SJSA1 (cell line): Measurements from ENCODE around the gene PTPRH. TPM values are rescaled to one million over a fixed set of nuclear protein-coding genes. Genes with fewer than 3 reads are reported as not detected.

ENCODE experiments used
- DNase-seq, 2 experiments: peaks; one replicate each; pipeline ENCODE4 v3.0.0-alpha.2; 2015 to 2020; ENCODE audit warnings: low spot score in 2 of 2, low read depth in 1 of 2
- H3K27ac ChIP-seq: fragments of 250-450 bp; sonication (Bioruptor Pico); 2 replicates; pipeline ENCODE4 v1.5.1; 2020; ENCODE audit warnings: mild to moderate bottlenecking, moderate library complexity
- H3K27me3 ChIP-seq: fragments of 250-450 bp; sonication (Bioruptor Pico); replicated peaks from 2 replicates; pipeline ENCODE4 v1.5.1; 2020; ENCODE audit warnings: mild to moderate bottlenecking, moderate library complexity
- H3K36me3 ChIP-seq: fragments of 250-450 bp; sonication (Bioruptor Pico); 2 replicates; pipeline ENCODE4 v1.5.1; 2020; ENCODE audit warnings: mild to moderate bottlenecking
- H3K4me1 ChIP-seq: fragments of 250-450 bp; sonication (Bioruptor Pico); replicated peaks from 2 replicates; pipeline ENCODE4 v1.6.1; 2021; ENCODE audit warnings: mild to moderate bottlenecking
- H3K4me3 ChIP-seq: fragments of 250-450 bp; sonication (Bioruptor Pico); 2 replicates; pipeline ENCODE4 v1.5.1; 2020; ENCODE audit warnings: mild to moderate bottlenecking
- H3K9me3 ChIP-seq: fragments of 250-450 bp; sonication (Bioruptor Pico); replicated peaks from 2 replicates; pipeline ENCODE4 v1.5.1; 2020; ENCODE audit warnings: mild to moderate bottlenecking
- total RNA-seq: library from RNA; depleted of rRNA; stranded (reverse); fragments of >200 nt; shearing (Covaris generic); gene quantifications from 2 replicates; pipeline ENCODE4 v1.2.3, GENCODE V29; 2014

PTPRH gene
- total RNA-seq, 1 experiment from 2014 or later: 1.4 TPM

- Histone ChIP-seq H3K36me3 (no peaks in the 10 kb centered on the region), H3K4me3 (no peak overlapping the region), H3K27me3 (no peaks in the 10 kb centered on the region), H3K4me1 (no peaks in the 10 kb centered on the region; the same call in 1 of the 2 replicates), H3K9me3 (no peaks in the 10 kb centered on the region), H3K27ac (no peak overlapping the region)
- no peak for DNase-seq
Measured at GRCh38 chr19:55199620-55200204, 9.6 kb downstream of the PTPRH start.

- H3K9me3 ChIP-seq: no peaks in the 10 kb centered on the region
- no peak for DNase-seq
- no peaks in the 10 kb centered on the region; the same call in 1 of the 2 replicates for H3K4me1 ChIP-seq
- no peak overlapping the region for H3K4me3 ChIP-seq
- no peaks in the 10 kb centered on the region for H3K27me3 ChIP-seq
- no peaks in the 10 kb centered on the region for H3K36me3 ChIP-seq
- no peak overlapping the region for H3K27ac ChIP-seq
Measured at GRCh38 chr19:55198651-55199050, 10.7 kb downstream of the PTPRH start.

GRCh38 chr19:55197528-55197927 is 11.8 kb downstream of the PTPRH start:
- Histone ChIP-seq H3K27me3 (no peaks in the 10 kb centered on the region), H3K4me3 (no peak overlapping the region), H3K27ac (no peak overlapping the region), H3K36me3 (no peaks in the 10 kb centered on the region), H3K9me3 (no peaks in the 10 kb centered on the region), H3K4me1 (no peaks in the 10 kb centered on the region; the same call in 1 of the 2 replicates)
- DNase-seq: no peak

GRCh38 chr19:55196803-55197202 is 12.5 kb downstream of the PTPRH start:
- DNase-seq: no peak
- Histone ChIP-seq H3K9me3 (no peaks in the 10 kb centered on the region), H3K4me3 (no peak overlapping the region), H3K4me1 (no peaks in the 10 kb centered on the region; the same call in 1 of the 2 replicates), H3K27ac (no peak overlapping the region), H3K27me3 (no peaks in the 10 kb centered on the region), H3K36me3 (no peaks in the 10 kb centered on the region)

GRCh38 chr19:55193481-55193880 is 15.8 kb downstream of the PTPRH start:
- Histone ChIP-seq H3K9me3 (no peaks in the 10 kb centered on the region), H3K27ac (no peak overlapping the region), H3K36me3 (no peaks in the 10 kb centered on the region), H3K4me1 (peaks cover 10% of the 10 kb centered on the region), H3K4me3 (no peak overlapping the region), H3K27me3 (no peaks in the 10 kb centered on the region)
- DNase-seq: no peak

GRCh38 chr19:55189403-55189835 is 19.9 kb downstream of the PTPRH start:
- Histone ChIP-seq H3K27me3 (no peaks in the 10 kb centered on the region), H3K27ac (0 out of 2 replicates have a peak overlapping the region, but pooled peaks have one; percentile 9), H3K4me1 (peaks cover 10% of the 10 kb centered on the region), H3K36me3 (no peaks in the 10 kb centered on the region), H3K9me3 (no peaks in the 10 kb centered on the region), H3K4me3 (no peak overlapping the region)
- DNase-seq: peak; percentile 49 to 74

GRCh38 chr19:55188625-55189024 is 20.7 kb downstream of the PTPRH start:
- Histone ChIP-seq H3K4me1 (peaks cover 10% of the 10 kb centered on the region), H3K9me3 (no peaks in the 10 kb centered on the region), H3K4me3 (no peak overlapping the region), H3K36me3 (no peaks in the 10 kb centered on the region), H3K27ac (no peak overlapping the region), H3K27me3 (peaks cover 4% of the 10 kb centered on the region; the same call in 1 of the 2 replicates)
- no peak for DNase-seq

- no peak overlapping the region for H3K4me3 ChIP-seq
- H3K36me3 ChIP-seq: no peaks in the 10 kb centered on the region
- no peak for DNase-seq
- H3K9me3 ChIP-seq: no peaks in the 10 kb centered on the region
- H3K27ac ChIP-seq: no peak overlapping the region
- peaks cover 9% of the 10 kb centered on the region for H3K27me3 ChIP-seq
- H3K4me1 ChIP-seq: peaks cover 10% of the 10 kb centered on the region
Measured at GRCh38 chr19:55186080-55186479, 23.2 kb downstream of the PTPRH start.

- Histone ChIP-seq H3K27me3 (peaks cover 29% of the 10 kb centered on the region), H3K9me3 (peaks cover 2% of the 10 kb centered on the region; the same call in 1 of the 2 replicates), H3K36me3 (no peaks in the 10 kb centered on the region), H3K4me1 (peaks cover 14% of the 10 kb centered on the region), H3K4me3 (no peak overlapping the region), H3K27ac (no peak overlapping the region)
- no peak for DNase-seq
Measured at GRCh38 chr19:55181740-55182139, 27.6 kb downstream of the PTPRH start.

- no peak within 1 kb of the TSS for H3K27ac ChIP-seq
- peaks cover 14% of the 10 kb centered on the region for H3K4me1 ChIP-seq
- no peak within 1 kb of the TSS for H3K4me3 ChIP-seq
- peaks cover 29% of the 10 kb centered on the region for H3K27me3 ChIP-seq
- no peak for DNase-seq
- H3K9me3 ChIP-seq: peaks cover 2% of the 10 kb centered on the region; the same call in 1 of the 2 replicates
- no peaks in the 10 kb centered on the region for H3K36me3 ChIP-seq
Measured at GRCh38 chr19:55179606-55180484, 29.5 kb downstream of the PTPRH start, which contains the start of gene SYT5. TSS of gene SYT5 (minus strand) at chr19:55180289. CDS start at chr19:55179041, 1,248 bp downstream.

GRCh38 chr19:55178781-55179599 is 30.3 kb downstream of the PTPRH start:
- Histone ChIP-seq H3K9me3 (peaks cover 2% of the 10 kb centered on the region; the same call in 1 of the 2 replicates), H3K36me3 (no peaks in the 10 kb centered on the region), H3K4me3 (no peak overlapping the region), H3K4me1 (peaks cover 14% of the 10 kb centered on the region), H3K27me3 (peaks cover 29% of the 10 kb centered on the region), H3K27ac (no peak overlapping the region)
- peak; percentile 71 to 84 for DNase-seq

- no peak overlapping the region for H3K4me3 ChIP-seq
- H3K27me3 ChIP-seq: peaks cover 31% of the 10 kb centered on the region
- DNase-seq: no peak
- no peak overlapping the region for H3K27ac ChIP-seq
- peaks cover 29% of the 10 kb centered on the region for H3K4me1 ChIP-seq
- peaks cover 2% of the 10 kb centered on the region; the same call in 1 of the 2 replicates for H3K9me3 ChIP-seq
- H3K36me3 ChIP-seq: no peaks in the 10 kb centered on the region
Measured at GRCh38 chr19:55176076-55176475, 33.2 kb downstream of the PTPRH start.

GRCh38 chr19:55175117-55175867 is 34.0 kb downstream of the PTPRH start:
- DNase-seq: no peak
- Histone ChIP-seq H3K9me3 (peaks cover 2% of the 10 kb centered on the region; the same call in 1 of the 2 replicates), H3K27me3 (peaks cover 26% of the 10 kb centered on the region), H3K36me3 (no peaks in the 10 kb centered on the region), H3K4me1 (peaks cover 29% of the 10 kb centered on the region), H3K4me3 (no peak overlapping the region), H3K27ac (no peak overlapping the region)
